Dermis microvascular lymphatic vessel endothelial cell (primary cell): ENCODE results near the gene S100PBP. TPM values are rescaled to one million over a fixed set of nuclear protein-coding genes. Genes with fewer than 3 reads are reported as not detected.

Source experiments
- DNase-seq, 2 donors: peaks; one replicate each; pipeline versions ENCODE4 v3.0.0 to v3.0.0-alpha.2; 2010; ENCODE audit warnings: low read depth in 2 of 2
- total RNA-seq: library from RNA; depleted of rRNA; stranded (reverse); fragments of >200 nt; gene quantifications from 2 replicates; pipeline ENCODE4 v1.2.1, GENCODE V29; 2014

Gene S100PBP
- total RNA-seq, 1 donor from 2014 or later: 11.9 TPM

DNA sequence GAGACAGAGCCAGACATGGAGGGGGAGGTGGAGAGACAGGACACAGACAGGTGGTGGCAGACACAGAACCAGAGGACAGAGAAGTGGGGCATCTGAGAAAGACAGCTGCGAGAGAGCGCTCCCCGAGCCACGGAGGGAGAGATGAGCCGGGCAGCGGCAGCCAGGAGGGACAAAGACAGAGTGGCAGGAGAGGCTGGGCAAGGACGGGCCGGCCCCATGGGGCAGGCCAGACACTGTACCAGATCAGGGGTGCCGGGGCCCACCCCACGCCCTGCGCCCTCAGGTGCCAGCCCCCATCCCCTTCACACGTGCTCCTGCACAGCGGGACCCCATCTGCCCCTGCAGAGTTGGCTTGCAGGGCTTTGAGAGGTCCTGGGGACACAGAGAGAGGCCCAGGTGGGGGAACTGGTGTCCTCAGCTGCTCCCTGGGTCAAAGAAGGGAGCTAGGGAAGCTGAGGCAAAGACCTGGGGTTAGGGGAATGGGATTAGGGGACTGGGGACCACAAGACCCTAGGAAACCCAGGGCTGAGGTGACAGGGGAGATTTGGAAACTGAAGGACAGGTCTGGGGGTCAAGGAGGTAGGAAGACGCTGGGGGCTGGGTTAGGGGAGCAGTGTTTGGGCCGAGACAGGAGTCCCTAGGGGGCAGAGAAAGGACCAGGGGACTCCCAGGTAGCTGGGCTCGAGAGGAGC is 52.6 kb downstream of the S100PBP start:
- DNase-seq: no peak

DNA sequence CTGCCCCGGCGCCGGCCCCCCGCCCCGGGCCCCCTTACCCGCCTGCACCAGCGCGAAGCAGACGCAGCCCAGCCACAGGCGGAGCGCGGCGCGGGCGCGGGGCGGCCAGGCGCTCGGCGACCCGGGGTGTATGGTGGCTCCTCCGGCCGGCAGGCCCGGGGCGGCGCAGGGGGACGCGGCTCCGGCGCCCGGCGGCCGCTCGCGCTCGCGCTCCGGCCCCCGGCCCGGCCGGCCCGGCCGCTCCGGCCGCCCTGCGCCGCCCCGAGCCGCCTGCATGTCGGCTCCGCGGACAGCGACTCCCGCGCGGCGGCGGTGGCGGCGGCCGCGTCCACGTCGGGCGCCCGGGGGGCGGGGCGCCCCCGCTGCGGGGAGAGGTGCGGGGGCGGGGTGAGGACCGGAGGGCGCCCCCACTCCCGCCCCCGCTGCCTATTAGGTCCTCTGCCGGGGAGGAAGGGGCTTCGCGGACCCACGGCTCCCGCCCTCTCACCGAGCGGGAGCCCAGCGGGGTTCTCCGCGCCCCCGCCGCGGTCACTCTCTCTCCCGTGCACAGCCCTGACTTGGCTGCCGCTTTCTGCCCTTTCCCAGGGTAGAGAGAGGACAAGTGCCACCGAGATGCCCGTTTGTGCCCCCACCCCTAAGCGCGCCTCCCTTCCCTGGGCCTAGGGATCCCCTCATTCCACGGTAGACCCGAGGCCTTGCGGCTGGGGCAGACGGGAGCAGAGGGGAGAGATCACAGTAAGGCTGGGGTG is 53.3 kb downstream of the S100PBP start, which contains the start of gene FNDC5:
TSS of gene FNDC5 (minus strand) at position 298 of the 749 bp plus-strand sequence.
- DNase-seq: peak in 1 of 2 donors; percentile 35

DNA sequence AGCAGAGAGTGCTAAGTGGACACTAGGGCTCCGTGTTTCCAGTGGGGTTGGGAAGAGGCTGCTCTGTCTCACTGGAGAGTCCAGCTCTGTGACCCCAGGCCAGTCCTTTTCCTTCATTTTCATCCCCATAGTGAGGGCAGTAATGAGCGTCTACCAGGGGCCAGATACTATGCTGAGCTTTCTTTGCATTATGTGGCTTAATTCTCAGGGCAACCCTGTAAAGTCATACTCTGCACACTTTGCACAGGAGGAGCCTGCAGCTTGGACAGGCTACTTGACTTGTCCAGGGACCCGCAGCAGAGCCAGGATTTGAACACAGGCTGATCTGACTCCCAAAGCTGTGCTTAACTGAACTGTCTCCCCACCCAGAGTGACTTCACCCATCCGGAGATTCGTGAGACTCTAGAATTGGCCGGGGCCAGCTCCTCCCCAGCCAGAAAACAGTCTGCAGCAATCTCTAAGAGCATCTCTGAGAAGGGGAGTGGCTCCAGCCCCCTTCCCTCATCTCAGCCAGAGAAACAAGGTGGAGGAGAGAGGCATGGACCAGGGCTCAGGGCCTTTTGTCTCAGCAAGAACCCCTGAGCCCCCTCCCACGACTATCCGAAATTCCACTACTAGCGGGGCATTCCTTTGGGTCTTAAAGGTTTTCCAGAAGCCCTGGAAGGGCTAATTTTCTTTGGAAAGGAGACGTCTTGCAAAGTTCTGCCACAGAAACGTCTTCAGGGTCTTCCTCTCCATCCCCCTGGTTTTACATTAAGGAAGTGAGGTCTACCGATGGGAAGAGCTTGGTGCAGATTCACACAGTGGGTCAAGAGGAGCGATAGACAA is 54.1 kb downstream of the S100PBP start:
- no peak for DNase-seq

DNA sequence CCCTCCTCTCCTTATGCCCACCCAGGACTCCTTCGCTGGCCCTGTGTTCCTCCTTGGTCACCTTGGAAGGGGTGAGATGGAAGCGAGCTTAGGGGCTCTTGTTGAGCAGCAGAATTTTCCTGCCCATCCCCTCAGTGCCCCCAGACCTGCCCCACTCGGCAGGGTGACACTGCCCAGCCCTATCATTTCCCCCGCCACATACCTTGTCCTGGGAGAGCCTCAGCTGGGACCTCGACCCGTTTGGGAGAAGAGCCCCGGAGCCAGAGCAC is 54.7 kb downstream of the S100PBP start:
- DNase-seq: no peak

DNA sequence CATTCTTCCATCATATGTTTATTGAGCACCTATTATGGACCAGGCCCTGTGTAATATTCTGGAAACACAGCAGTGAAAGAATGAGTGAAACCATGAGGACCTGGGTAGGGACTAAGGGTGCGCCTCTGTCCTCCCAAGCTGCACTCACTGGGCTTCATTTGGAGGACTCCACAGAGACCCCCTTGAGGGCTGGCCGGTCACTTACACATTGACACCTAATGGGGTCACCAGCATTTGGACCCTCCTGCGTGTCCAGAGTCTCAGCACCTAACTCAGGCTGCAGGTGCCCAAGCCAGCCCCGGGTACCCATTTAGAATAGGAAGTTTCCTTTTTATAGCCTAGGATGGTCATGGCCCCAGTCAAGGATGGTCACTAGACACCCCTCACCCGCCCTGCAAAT is 56.0 kb downstream of the S100PBP start:
- DNase-seq: no peak

DNA sequence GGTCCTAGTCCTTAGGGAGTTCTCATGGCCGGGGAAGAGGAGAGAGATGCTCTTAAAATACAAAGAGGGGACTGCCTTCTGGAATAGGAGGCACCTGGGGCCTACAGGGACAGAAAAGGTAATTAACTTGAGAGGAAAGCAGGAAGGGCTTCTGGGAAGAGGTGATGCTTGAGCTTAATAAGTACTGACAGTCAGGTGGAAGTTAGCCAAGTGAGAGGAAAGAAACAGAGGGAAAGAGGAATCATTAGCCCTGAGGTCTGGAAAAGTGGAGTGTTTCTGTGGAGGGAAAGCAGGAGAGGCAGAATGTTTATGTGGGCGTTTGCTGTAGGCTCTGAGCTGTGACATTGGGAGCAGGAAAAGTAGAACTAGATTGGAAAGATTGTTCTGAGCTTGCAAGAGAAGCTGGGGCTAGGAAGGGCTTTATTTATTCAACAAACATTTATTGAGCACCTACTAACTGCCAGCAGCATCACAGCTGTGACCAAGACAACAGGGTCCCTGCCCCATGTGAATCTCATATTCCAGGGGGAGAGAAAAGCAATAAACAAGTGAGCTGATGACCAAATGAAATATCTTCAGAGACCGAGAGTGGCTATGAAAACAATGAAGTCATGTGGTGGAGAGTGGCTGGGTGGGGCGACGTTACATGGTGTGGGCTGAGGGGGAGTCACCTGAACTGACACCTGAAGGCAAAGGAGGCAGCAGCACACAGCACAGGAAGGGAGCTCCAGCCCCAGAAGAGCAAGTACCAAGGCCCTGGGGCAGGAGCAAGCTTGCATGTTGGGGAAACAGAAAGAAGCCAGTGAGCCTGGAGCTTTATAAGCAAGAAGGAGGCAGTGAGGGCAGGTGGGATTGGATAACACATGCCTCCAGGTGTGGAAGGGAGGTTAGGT is 57.7 kb downstream of the S100PBP start:
- no peak for DNase-seq

DNA sequence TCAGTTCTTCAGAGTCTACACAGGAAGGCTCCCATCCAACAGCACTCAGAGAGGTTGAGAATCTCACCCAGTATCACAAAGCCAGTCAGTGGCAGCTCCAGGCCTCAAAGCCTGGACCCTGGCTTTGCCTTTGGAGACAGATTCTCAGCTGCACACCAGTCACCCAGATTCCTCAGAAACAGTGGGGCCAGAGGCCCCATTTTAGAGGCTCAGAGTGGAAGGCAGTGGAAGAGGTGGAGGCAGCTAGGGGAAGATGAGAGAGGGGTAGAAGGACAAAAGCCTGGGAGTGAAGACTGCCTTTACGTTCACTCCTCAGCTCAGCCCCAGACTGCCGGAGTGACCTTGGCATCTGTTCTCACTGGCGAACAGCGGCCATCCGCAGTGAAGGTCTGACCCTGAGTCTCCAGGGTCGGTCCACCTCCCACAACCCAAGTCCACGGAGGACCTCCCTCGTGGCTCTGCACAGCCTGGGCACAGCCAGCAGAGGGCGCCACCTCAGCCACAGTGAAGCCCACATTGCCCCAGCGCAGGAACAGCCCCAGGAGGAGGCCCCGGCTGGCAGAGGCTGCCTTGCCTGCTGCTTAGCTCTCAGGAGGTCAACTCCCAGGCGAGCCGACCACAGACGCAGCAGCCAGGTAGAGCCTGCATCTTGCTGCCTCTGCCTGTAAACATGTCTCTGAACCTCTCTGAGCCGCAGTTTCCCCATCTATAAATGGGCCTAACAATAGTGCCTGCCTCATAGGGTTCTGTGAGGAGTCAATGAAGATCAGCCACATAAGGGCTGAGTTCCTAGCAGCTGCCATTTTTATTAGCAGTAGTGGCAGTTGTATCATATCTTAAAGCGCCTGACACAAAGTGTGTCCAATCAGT is 59.1 kb downstream of the S100PBP start:
- peak in 1 of 2 donors; percentile 62 for DNase-seq

DNA sequence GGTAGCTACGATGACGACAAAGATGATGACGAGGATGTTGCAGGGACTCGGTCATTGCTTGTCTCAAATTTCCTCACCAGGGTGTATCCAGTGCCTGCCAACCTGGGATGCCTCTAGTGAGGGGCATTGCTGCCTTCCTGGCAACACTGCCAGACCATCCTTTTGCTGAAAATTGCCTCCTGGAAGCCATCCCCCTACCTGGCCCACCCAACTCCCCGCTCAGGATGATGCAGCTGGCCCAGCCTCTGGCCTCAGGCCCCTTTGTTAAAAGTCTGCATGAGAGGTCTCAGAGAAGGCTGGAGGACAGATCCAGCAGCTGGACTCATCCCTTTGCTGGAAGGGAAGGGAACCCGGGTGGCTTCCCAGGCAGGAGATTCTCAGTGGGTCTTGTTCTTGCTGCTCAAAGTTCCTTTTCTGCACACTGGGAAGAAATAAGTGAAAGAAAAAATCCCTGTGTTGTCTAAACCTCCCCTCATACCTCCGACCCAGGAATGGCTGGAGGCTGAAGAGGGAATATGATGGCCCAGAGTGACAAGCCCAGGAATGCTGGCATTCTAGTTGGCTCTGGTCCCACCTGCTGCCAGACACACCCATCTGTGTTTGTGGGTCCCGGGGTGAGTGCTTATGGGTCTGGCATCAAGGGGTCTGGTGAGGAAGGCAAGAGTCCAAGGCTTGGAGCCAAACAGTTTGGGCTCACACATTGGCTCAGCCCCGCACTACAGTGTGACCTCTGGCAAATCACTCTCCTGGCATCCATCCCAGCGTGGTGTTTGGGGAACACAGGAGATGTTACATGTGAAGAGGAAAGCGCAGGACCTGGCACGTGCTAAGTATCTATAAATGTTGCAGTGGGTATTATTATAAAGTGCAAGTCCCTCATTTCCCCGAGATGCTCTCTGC is 60.0 kb downstream of the S100PBP start:
- DNase-seq: no peak

DNA sequence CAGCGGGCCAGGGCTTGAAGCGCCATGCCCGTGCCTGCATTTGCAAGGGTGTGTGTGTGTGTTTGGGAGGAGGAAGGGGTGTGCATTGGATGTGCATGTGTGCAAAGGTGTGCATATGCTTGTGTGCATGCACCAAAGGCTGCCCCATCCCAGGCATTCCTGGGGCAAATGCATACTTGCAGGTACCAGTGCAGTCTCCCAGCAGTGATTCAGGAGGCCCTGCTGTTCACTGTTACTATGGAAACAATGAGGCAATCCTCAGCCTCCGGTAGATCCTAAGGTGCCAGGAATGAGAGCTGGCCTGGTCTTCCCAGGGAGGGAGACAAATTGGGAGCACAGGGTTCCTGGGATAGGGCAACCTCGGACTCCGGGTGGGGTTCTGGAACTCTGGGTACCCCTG is 60.7 kb downstream of the S100PBP start:
- no peak for DNase-seq

DNA sequence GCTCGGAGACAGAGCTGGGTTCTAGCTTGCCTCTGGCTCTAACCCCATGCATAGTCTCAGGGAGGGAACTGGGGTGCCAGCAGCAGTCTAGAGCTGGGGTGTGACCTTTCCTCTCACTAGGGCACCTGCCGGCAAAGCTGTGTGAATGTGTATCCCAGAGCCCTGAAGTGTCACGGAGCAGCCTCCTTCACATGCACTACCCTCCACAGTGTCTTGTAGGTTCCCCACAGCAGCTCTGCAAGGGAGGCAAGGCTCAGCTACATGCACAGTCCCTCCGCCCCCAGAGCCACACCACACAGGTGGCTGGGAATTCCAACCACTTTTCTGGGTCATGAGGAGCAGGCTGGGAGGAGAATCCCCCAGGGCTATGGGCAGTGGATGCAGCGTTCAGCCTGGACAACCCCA is 61.2 kb downstream of the S100PBP start:
- DNase-seq: no peak

DNA sequence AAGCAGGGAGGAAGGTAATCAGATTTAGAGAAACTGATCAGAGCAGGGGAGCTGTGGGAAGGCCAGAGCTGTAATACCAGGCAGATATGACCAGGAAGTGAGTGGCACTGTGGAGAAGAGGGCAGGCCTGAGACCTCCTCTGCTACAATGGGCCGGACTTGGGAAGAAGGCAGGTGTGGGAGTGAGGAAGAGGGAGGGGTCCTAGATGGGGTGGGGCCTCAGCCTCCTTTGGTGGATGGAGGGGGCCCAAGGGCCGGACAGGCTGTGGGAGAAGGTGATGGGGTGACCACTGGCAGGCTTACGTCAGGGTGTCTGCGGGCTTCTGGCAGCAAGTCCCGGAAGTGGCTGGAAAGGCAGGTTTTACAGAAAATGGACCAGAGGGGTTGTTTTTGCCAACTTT is 63.8 kb downstream of the S100PBP start:
- DNase-seq: no peak

DNA sequence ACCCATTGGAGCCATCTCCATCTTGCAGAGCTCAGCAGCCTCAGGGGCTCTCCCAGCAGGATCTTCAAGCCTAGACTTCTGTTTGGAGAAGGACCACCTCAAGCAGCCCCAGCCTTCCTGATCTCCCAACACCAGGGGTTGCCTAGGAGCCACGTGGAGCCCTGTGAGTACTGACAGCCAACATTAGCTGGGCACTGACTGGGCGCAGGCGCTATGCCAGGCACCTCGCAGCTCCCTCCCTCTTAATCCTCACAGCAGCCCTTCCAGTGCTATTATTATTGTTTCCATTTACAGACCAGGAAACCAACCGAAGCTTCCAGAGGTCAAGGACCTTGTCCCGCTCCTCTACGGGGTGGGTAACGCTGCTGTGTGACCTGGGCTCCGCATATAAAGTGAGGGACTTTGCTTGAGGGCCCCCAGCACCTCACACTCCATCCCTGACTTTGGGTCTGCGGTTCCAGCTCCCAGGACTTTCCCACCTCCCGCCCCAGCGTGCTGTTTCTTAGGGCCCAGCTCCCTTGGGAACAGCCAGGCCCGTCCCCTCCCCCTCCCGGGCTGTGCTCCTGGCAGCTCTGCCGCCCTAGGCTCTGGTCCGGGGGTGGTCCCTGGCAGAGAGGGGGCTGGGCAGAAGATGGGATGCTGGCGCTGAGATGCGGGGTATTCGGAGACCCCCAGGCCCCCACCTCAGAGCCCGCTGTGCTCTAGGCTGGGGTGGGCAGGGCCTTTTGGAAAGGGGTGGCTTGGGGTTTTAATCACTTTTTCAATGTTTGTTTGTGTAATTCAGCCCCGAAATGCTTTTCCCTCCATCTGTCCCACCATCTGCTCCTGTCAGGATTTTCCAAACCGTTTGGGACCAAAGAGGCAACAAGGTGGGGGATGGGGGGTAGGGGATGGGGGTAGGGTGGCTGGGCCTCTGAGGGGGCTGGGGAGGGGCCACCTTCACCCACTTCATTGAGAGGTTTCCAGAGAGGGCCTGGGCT is 64.7 kb downstream of the S100PBP start:
- DNase-seq: no peak

DNA sequence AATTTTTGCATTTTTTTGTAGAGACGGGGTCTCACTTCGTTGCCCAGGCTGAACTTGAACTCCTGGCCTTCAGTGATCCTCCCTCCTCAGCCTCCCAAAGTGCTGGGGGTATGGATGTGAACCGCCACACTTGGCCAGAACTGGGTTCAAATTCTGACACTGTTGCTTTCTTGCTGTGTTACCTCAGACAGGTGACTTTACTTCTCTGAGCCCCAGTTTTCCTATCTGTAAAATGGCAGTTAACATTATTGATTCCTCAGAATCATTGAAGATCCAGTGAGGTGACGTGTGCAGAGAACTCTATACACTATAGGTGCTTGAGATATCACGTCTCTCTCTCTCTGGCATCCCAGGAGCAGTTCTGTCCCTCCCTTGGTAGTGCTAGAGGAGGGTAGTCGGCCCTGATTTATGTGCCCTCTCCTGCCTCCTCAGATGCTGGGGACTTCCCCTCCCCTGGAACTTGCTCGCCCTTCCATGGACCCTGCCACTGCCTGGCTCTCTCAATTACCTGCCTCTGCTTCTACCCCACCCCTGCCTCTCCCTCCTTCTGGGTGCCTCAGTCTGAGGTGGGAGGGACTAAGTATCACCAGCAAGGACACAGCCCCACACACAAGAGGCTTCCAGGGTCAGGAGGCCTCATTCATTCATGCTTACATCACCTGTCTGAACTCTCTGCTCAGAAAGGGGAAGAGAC is 66.0 kb downstream of the S100PBP start:
- no peak for DNase-seq

DNA sequence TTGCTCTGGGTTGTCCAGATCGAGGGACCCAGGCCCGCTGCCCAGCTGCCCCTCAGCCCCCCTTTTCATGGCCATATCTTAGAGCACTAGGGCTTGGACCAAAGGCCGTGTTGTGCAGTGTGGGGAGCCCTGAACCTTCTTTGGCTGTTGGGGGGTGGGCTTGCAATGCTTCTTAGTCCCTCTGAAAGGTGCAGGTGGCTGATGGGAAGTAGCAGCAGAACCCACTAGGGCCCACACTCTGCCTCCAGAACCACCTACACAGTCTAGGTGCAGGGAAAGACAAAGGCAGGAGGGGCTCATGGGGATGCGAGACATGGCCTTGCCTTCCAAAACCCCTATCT is 66.5 kb downstream of the S100PBP start:
- no peak for DNase-seq

DNA sequence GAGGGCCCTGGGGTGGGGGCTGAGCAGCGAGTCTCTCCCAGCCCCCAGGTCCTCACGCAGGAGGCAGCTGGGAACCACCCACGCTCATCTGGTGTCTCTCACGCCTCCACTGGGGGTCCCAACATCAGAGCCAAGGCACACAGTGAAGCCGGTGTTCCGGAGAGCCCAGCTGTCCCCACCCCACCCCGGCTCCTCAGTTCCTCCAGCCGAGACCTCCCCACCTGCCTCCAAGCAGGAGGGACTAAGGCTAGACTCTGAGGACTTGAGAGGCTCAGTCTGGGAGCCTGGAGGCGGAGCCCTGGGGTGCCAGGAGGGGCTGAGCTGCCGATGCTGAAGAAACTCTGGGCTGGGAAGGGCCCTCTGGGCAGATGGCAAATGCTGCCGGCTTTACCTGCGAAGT is 67.3 kb downstream of the S100PBP start:
- no peak for DNase-seq

DNA sequence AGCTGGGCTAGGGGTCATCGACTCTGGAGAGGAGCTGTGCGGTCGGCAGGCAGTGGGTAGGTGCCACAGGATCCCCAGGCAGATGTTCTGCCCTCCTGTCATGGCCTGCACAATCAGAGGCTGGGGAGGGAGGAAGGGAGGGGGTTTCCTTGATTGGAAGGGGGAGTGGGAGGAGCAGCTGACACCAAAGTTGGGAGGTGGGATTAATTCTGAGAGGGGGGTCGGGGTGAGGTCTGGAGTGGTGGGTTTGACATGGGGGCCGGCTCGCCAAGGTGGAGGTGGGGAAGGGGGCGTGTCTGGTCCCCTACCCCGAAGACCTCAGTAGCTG is 68.2 kb downstream of the S100PBP start:
- DNase-seq: no peak

DNA sequence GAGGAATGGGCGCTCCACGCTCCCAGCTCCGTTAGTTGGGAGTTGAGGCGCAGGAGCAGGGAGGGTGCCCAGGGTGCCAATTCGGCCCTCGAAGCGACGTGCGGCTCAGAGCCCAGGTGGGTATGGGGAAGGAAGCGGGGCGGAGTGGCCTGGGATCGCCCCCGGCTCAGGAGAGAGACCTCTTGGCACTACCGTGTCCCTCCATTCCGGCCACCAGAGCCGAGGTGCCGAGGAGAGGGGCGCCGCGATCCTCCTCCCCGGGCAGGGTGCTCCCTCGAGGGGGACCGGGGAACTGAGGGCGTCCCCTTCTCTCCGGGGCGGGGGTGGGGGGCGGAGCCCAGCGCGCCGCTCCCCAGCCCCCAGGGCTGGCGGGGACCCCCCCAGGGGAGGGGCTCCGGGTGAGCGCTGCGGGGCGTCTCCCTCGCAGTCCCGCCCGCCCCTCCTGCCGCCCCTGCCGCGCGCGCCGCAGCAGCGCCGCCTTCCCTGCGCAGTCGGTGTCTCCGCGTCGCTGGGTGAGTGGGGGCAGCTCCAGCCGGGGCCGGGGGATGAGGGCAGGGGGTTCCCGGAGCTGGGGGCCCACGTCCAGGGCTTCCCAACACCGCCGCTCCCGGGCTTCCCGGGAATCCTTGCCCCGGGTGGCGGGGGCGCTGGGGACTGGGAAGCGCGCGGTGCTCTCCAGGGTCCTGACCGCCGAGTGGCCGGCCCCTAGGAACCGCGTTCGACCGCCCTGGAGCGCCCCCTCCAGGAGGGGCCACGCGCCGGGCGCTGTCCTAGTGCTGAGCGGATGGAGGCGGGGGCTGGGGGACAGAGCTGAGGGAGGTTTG is 68.8 kb downstream of the S100PBP start, which contains the start of gene HPCA:
TSS of gene HPCA (plus strand) at position 488 of the 824 bp plus-strand sequence. CDS start 2,408 bp downstream, outside the sequence.
- peak; percentile 24 to 74 for DNase-seq
